WTC11 (cell line): ENCODE results near the gene JMJD8.

Experiments used
- CREB1 ChIP-seq: sonication (generic); formaldehyde crosslinking; IDR thresholded peaks from 2 replicates; pipeline ENCODE4 v1.8.0; 2023; ENCODE audit warnings: mild to moderate bottlenecking, missing genetic modification reagents
- GRHL2 ChIP-seq: fragments of 250-450 bp; sonication (Bioruptor Pico); IDR thresholded peaks from 2 replicates; pipeline ENCODE4 v1.8.0; 2022; ENCODE audit warnings: mild to moderate bottlenecking, moderate library complexity; ENCODE audit not compliant: insufficient replicate concordance, severe bottlenecking
- SP1 ChIP-seq: sonication (generic); formaldehyde crosslinking; conservative IDR thresholded peaks from 2 replicates; pipeline ENCODE4 v1.8.1; 2022; ENCODE audit warnings: missing genetic modification reagents
- TEAD4 ChIP-seq: sonication (generic); formaldehyde crosslinking; IDR thresholded peaks from 2 replicates; pipeline ENCODE4 v1.8.0; 2022; ENCODE audit warnings: mild to moderate bottlenecking, missing genetic modification reagents
- ZNF423 ChIP-seq: fragments of 250-450 bp; sonication (Bioruptor Pico); IDR thresholded peaks from 2 replicates; pipeline ENCODE4 v2.1.2; 2022; ENCODE audit warnings: mild to moderate bottlenecking, moderate library complexity
- TF ChIP-seq, protein P1 (sequence below): fragments of 200-600 bp; IDR thresholded peaks from 2 replicates; pipeline ENCODE4 v1.8.0; 2022; ENCODE audit warnings: antibody characterized with exemption
- TF ChIP-seq, protein P2 (sequence below): sonication (generic); formaldehyde crosslinking; IDR thresholded peaks from 2 replicates; pipeline ENCODE4 v1.8.0; 2022; ENCODE audit warnings: missing genetic modification reagents
- TF ChIP-seq, protein P3 (sequence below): sonication (generic); formaldehyde crosslinking; IDR thresholded peaks from 2 replicates; pipeline ENCODE4 v1.8.1; 2022; ENCODE audit warnings: mild to moderate bottlenecking, missing genetic modification reagents, moderate library complexity, borderline replicate concordance
- TF ChIP-seq, protein P4 (sequence below): sonication (generic); formaldehyde crosslinking; IDR thresholded peaks from 2 replicates; pipeline ENCODE4 v1.8.0; 2022; ENCODE audit warnings: mild to moderate bottlenecking, missing genetic modification reagents

DNA sequence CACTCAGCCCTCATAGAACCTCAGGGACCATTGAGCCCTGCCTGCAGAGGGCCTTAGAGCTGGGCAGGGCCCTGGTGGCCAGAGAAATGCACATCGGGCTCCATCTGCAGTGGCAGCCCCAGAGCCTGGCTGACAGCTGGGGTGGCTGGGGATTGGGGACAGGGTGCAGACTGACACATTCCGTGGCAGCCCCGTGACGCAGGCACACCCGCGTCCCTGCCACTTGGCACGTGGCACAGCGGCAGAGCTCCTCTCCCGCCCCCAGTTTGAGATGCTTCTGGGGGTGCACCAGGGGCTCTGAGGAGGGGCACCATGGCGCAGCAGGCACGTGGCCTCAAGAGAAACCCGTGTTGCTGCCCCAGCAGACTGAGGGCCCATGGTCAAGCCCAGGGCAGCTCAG, 19.3 kb upstream of the JMJD8 start:
- TF ChIP-seq, protein P1, sequence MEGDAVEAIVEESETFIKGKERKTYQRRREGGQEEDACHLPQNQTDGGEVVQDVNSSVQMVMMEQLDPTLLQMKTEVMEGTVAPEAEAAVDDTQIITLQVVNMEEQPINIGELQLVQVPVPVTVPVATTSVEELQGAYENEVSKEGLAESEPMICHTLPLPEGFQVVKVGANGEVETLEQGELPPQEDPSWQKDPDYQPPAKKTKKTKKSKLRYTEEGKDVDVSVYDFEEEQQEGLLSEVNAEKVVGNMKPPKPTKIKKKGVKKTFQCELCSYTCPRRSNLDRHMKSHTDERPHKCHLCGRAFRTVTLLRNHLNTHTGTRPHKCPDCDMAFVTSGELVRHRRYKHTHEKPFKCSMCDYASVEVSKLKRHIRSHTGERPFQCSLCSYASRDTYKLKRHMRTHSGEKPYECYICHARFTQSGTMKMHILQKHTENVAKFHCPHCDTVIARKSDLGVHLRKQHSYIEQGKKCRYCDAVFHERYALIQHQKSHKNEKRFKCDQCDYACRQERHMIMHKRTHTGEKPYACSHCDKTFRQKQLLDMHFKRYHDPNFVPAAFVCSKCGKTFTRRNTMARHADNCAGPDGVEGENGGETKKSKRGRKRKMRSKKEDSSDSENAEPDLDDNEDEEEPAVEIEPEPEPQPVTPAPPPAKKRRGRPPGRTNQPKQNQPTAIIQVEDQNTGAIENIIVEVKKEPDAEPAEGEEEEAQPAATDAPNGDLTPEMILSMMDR, result no peak
- TF ChIP-seq SP1 (CRISPR knock-in tag) (no peak), ZNF423 (no peak), TEAD4 (no peak), GRHL2 (CRISPR knock-in tag) (no peak), CREB1 (CRISPR knock-in tag) (no peak)
- TF ChIP-seq, protein P2, sequence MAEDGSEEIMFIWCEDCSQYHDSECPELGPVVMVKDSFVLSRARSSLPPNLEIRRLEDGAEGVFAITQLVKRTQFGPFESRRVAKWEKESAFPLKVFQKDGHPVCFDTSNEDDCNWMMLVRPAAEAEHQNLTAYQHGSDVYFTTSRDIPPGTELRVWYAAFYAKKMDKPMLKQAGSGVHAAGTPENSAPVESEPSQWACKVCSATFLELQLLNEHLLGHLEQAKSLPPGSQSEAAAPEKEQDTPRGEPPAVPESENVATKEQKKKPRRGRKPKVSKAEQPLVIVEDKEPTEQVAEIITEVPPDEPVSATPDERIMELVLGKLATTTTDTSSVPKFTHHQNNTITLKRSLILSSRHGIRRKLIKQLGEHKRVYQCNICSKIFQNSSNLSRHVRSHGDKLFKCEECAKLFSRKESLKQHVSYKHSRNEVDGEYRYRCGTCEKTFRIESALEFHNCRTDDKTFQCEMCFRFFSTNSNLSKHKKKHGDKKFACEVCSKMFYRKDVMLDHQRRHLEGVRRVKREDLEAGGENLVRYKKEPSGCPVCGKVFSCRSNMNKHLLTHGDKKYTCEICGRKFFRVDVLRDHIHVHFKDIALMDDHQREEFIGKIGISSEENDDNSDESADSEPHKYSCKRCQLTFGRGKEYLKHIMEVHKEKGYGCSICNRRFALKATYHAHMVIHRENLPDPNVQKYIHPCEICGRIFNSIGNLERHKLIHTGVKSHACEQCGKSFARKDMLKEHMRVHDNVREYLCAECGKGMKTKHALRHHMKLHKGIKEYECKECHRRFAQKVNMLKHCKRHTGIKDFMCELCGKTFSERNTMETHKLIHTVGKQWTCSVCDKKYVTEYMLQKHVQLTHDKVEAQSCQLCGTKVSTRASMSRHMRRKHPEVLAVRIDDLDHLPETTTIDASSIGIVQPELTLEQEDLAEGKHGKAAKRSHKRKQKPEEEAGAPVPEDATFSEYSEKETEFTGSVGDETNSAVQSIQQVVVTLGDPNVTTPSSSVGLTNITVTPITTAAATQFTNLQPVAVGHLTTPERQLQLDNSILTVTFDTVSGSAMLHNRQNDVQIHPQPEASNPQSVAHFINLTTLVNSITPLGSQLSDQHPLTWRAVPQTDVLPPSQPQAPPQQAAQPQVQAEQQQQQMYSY (CRISPR knock-in tag), result no peak
- TF ChIP-seq, protein P3, sequence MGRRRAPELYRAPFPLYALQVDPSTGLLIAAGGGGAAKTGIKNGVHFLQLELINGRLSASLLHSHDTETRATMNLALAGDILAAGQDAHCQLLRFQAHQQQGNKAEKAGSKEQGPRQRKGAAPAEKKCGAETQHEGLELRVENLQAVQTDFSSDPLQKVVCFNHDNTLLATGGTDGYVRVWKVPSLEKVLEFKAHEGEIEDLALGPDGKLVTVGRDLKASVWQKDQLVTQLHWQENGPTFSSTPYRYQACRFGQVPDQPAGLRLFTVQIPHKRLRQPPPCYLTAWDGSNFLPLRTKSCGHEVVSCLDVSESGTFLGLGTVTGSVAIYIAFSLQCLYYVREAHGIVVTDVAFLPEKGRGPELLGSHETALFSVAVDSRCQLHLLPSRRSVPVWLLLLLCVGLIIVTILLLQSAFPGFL (CRISPR knock-in tag), result no peak
- TF ChIP-seq, protein P4, sequence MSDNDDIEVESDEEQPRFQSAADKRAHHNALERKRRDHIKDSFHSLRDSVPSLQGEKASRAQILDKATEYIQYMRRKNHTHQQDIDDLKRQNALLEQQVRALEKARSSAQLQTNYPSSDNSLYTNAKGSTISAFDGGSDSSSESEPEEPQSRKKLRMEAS (CRISPR knock-in tag), result no peak
